HL-60 (cell line): ENCODE measurements around the gene PGGHG.
"Not testable (repeated sequence)": the region's sequence is repeated elsewhere in the genome, so short reads cannot be mapped to it uniquely, and the experiment has no call there.

ENCODE experiments used
- DNase-seq, 2 experiments: peaks; one replicate each; pipeline ENCODE4 v3.0.0-alpha.2; 2010 to 2020; ENCODE audit warnings: low read depth in 1 of 2, low spot score in 1 of 2
- H3K27ac ChIP-seq: fragments of 250-450 bp; sonication (Bioruptor Pico); replicated peaks from 2 replicates; pipeline ENCODE4 v1.5.1; 2020; ENCODE audit warnings: mild to moderate bottlenecking, moderate library complexity
- H3K27me3 ChIP-seq: fragments of 250-450 bp; sonication (Bioruptor Pico); 2 replicates; pipeline ENCODE4 v1.5.1; 2021; ENCODE audit warnings: mild to moderate bottlenecking, moderate library complexity; ENCODE audit not compliant: insufficient read depth, poor library complexity, severe bottlenecking
- H3K4me3 ChIP-seq: replicated peaks from 2 replicates; pipeline ENCODE4 v1.5.1; 2011; ENCODE audit warnings: mild to moderate bottlenecking, control low read depth, low read length; ENCODE audit not compliant: insufficient read depth
- CTCF ChIP-seq: IDR thresholded peaks from one replicate; pipeline ENCODE4 v1.5.1; 2011; ENCODE audit warnings: low read length, control low read depth, inconsistent platforms; ENCODE audit not compliant: insufficient read depth
- GABPA ChIP-seq: IDR thresholded peaks from 2 replicates; pipeline ENCODE4 v1.6.1; 2012; ENCODE audit warnings: low read depth
- POLR2AphosphoS5 ChIP-seq: IDR thresholded peaks from 2 replicates; pipeline ENCODE4 v1.6.1; 2012; ENCODE audit warnings: low read depth
- REST ChIP-seq: IDR thresholded peaks from 2 replicates; pipeline ENCODE4 v1.6.1; 2012; ENCODE audit warnings: low read depth; ENCODE audit not compliant: insufficient replicate concordance
- SPI1 ChIP-seq: IDR thresholded peaks from 2 replicates; pipeline ENCODE4 v1.6.1; 2012; ENCODE audit warnings: low read depth, mild to moderate bottlenecking, borderline replicate concordance

Gene PGGHG

DNA sequence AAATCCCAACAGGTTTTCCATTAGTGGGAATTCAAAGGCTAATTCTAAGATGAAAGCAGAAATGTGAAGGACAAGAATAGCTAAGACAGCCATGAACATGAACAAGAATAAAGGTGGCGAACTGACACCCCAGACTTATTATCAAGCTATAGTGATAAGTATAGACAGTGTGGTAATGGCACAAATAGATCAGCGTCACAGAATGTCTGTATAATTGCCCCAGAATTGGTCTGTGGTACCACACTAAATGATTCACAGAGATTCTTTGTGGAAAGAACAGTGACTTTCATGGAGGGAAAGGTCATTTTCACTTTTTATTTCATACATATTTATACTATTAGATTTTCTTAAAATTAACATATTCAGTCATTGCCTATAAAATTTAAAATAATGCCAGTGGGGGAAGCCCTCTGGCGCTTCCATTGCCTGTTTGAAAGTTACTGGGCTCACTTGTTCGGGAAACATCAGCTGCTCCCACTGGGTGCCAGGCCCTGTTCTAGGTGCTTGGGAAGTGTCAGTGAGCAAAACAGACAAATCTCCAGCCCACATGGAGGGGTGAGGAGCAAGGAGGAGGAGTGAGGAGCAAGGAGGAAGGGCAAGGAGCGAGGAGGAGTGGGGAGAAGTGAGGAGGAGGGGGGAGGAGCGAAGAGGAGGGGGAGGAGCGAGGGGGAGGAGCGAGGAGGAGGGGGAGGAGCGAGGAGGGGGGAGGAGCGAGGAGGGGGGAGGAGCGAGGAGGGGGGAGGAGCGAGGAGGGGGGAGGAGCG is 22.1 kb upstream of the PGGHG start:
- Histone ChIP-seq H3K27me3 (no peaks in the 10 kb centered on the region), H3K4me3 (no peak overlapping the region), H3K27ac (no peak overlapping the region)
- TF ChIP-seq SPI1 (no peak), REST (no peak), CTCF (no peak), POLR2AphosphoS5 (no peak), GABPA (no peak)
- peak; percentile 48 to 59 for DNase-seq

GRCh38 chr11:267491-267994 is 21.4 kb upstream of the PGGHG start:
- peak overlapping the region; percentile 46 for H3K4me3 ChIP-seq
- H3K27ac ChIP-seq = peak overlapping the region; percentile 99
- DNase-seq = peak; percentile 61 to 75
- no peak for TF ChIP-seq CTCF
- no peak for TF ChIP-seq GABPA
- no peak for TF ChIP-seq REST
- TF ChIP-seq POLR2AphosphoS5 = no peak
- TF ChIP-seq SPI1 = no peak
- no peaks in the 10 kb centered on the region for H3K27me3 ChIP-seq

DNA sequence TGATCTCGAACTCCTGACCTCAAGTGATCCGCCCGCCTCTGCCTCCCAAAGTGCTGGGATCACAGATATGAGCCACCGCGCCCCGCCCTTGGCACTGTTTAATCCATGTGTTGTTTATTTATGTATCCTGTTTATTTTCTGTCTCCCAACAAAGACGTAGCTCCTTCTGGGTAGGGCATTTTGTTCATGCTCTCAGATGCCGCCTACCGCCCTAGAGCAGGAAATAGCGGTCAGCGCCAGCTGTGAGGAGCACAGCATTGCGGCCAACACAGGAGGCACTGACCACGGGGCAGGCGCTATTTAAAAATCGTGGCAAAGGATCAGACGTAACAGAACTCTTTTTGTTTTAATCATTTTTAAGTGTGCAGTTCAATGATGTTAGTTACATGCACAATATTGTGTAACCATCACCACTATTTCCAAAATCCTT is 20.2 kb upstream of the PGGHG start:
- not testable (repeated sequence) for H3K27me3 ChIP-seq
- TF ChIP-seq POLR2AphosphoS5 = peak; percentile 69; the same call in 1 of the 2 replicates
- TF ChIP-seq CTCF = peak; percentile 5
- peak overlapping the region; percentile 23 for H3K4me3 ChIP-seq

More for the DNA sequence above, 20.2 kb upstream of the PGGHG start:
- H3K27ac ChIP-seq = peak overlapping the region; percentile 99
- peak; percentile 78 to 82 for DNase-seq
